HepG2 (cell line): ENCODE measurements around the gene RNPEPL1. TPM values are rescaled to one million over a fixed set of nuclear protein-coding genes. Genes with fewer than 3 reads are reported as not detected.

ENCODE experiments used
- IRX3 ChIP-seq: sonication (generic); formaldehyde crosslinking; IDR thresholded peaks from 2 replicates; pipeline ENCODE4 v1.8.1; 2023; ENCODE audit warnings: mild to moderate bottlenecking, low read depth, missing genetic modification reagents, borderline replicate concordance
- MAZ ChIP-seq, 2 experiments: sonication (generic) in 1 of 2; formaldehyde crosslinking in 1 of 2; IDR thresholded peaks; 2 replicates each; pipeline versions ENCODE4 v1.5.0 to v1.6.1; 2012 to 2020; ENCODE audit warnings: low read depth in 2 of 2, mild to moderate bottlenecking in 2 of 2, borderline replicate concordance in 1 of 2, improper control_type of control experiment in 1 of 2, low read length in 1 of 2, missing genetic modification reagents in 1 of 2, moderate library complexity in 1 of 2
- NCOA2 ChIP-seq: sonication (generic); formaldehyde crosslinking; IDR thresholded peaks from 2 replicates; pipeline ENCODE4 v1.8.0; 2022; ENCODE audit warnings: inconsistent platforms
- POLR2AphosphoS2 ChIP-seq: IDR thresholded peaks from 2 replicates; pipeline ENCODE4 v1.6.1; 2011; ENCODE audit warnings: low read depth, low read length, improper control_type of control experiment
- SAP130 ChIP-seq: IDR thresholded peaks from 2 replicates; pipeline ENCODE4 v1.6.1; 2016; ENCODE audit warnings: low read depth
- SKIL ChIP-seq: sonication (generic); formaldehyde crosslinking; IDR thresholded peaks from 2 replicates; pipeline ENCODE4 v1.8.0; 2022; ENCODE audit warnings: missing genetic modification reagents, mild to moderate bottlenecking, moderate library complexity, borderline replicate concordance
- SP5 ChIP-seq: IDR thresholded peaks from 2 replicates; pipeline ENCODE4 v1.6.1; 2016; ENCODE audit warnings: low read depth, borderline replicate concordance
- TEAD2 ChIP-seq: sonication (generic); formaldehyde crosslinking; IDR thresholded peaks from 2 replicates; pipeline ENCODE4 v1.9.0; 2021; ENCODE audit warnings: missing genetic modification reagents
- TRIM22 ChIP-seq: fragments of 450-650 bp; IDR thresholded peaks from 2 replicates; pipeline ENCODE4 v1.6.1; 2017
- ZBTB4 ChIP-seq: sonication (generic); formaldehyde crosslinking; IDR thresholded peaks from 2 replicates; pipeline ENCODE4 v1.4.0; 2020; ENCODE audit warnings: missing genetic modification reagents, mild to moderate bottlenecking, borderline replicate concordance
- ZFP1 ChIP-seq: IDR thresholded peaks from 2 replicates; pipeline ENCODE4 v1.6.1; 2016
- ZKSCAN8 ChIP-seq: IDR thresholded peaks from 2 replicates; pipeline ENCODE4 v1.6.1; 2016; ENCODE audit warnings: borderline replicate concordance, missing genetic modification reagents, missing compliant biosample characterization
- ZNF292 ChIP-seq: sonication (generic); formaldehyde crosslinking; IDR thresholded peaks from 2 replicates; pipeline ENCODE4 v1.8.1; 2022; ENCODE audit warnings: mild to moderate bottlenecking, low read depth, missing genetic modification reagents, borderline replicate concordance
- ZNF563 ChIP-seq: sonication (generic); formaldehyde crosslinking; IDR thresholded peaks from 2 replicates; pipeline ENCODE4 v1.8.0; 2022; ENCODE audit warnings: mild to moderate bottlenecking, moderate library complexity, missing genetic modification reagents
- ZNF646 ChIP-seq: sonication (generic); formaldehyde crosslinking; IDR thresholded peaks from 2 replicates; pipeline ENCODE4 v1.9.0; 2021; ENCODE audit warnings: mild to moderate bottlenecking, missing genetic modification reagents
- ZNF780A ChIP-seq: sonication (generic); formaldehyde crosslinking; IDR thresholded peaks from 2 replicates; pipeline ENCODE4 v1.8.0; 2022; ENCODE audit warnings: mild to moderate bottlenecking, missing genetic modification reagents, moderate library complexity
- ZSCAN9 ChIP-seq: IDR thresholded peaks from 2 replicates; pipeline ENCODE4 v1.6.1; 2016; ENCODE audit warnings: borderline replicate concordance
- polyA plus RNA-seq, 8 experiments: library from polyadenylated mRNA; depleted of rRNA in 3 of 8; stranded (reverse) in 7 of 8; unstranded in 1 of 8; fragments of >200 nt; fragmentation: Illumina TruSeq in 4 of 8; extraction: Trizol in 4 of 8; gene quantifications; 2 replicates each; pipeline versions ENCODE4 v1.2.1 to v1.2.3, GENCODE V29; 2011 to 2016; ENCODE audit warnings: low read depth in 4 of 8, missing spikeins in 1 of 8, mixed read lengths in 1 of 8; ENCODE audit not compliant: insufficient read depth in 1 of 8
- total RNA-seq, 5 experiments: library from RNA; depleted of rRNA; stranded (reverse); fragments of >200 nt; fragmentation: Illumina TruSeq; extraction: Trizol; gene quantifications; 2 replicates each; pipeline ENCODE4 v1.2.3, GENCODE V29; 2016; ENCODE audit warnings: low read depth in 1 of 5

Gene RNPEPL1
- total and polyA plus RNA-seq, 2 of the 13 experiments (the other 11 are each of a cell fraction or from before 2014, with no cell fraction given), result 13.0 to 18.0 TPM

GRCh38 chr2:240560084-240560479 lies 8.2 kb upstream of the RNPEPL1 start, which contains the start of gene DUSP28 (continued):
- TF ChIP-seq ZNF646 (CRISPR knock-in tag) (no peak), TRIM22 (no peak), SKIL (CRISPR knock-in tag) (peak; percentile 59), NCOA2 (CRISPR knock-in tag) (no peak), ZSCAN9 (CRISPR knock-in tag) (peak; percentile 40; the same call in 1 of the 2 replicates), MAZ (IDR thresholded peaks at IDR 0.05; ENCODE audit: borderline replicate concordance, low read depth, low read length) (no peak; the same call in 1 of the 2 replicates), MAZ (CRISPR knock-in tag; IDR thresholded peaks at IDR 0.05; ENCODE audit: low read depth) (peak; percentile 39; the same call in 1 of the 2 replicates), ZBTB4 (no peak), SP5 (peak; percentile 57; the same call in 1 of the 2 replicates), ZNF780A (peak; percentile 33; the same call in 1 of the 2 replicates), ZNF563 (CRISPR knock-in tag) (no peak), SAP130 (CRISPR knock-in tag) (peak; percentile 99), ZNF292 (no peak), ZKSCAN8 (no peak), TEAD2 (CRISPR knock-in tag) (0 out of 2 replicates have a peak, but pooled peaks have one; percentile 80), ZFP1 (CRISPR knock-in tag) (no peak; the same call in 1 of the 2 replicates), POLR2AphosphoS2 (no peak), IRX3 (CRISPR knock-in tag) (no peak)
